ENCODE measurements around the gene FUT8.

FUT8 gene

GRCh38 chr14:65412032-65412846 lies at the start of gene FUT8:
Gene FUT8, plus strand, starts transcription at chr14:65412730. Its CDS starts 148,834 bp downstream, at chr14:65561564.
- peak; percentile 96 for DNase-seq

GRCh38 chr14:65366802-65367565 lies 45.5 kb upstream of the FUT8 start:
- DNase-seq = no peak

GRCh38 chr14:65369560-65369959 lies 43.0 kb upstream of the FUT8 start:
- DNase-seq = no peak

GRCh38 chr14:65370801-65371248 lies 41.7 kb upstream of the FUT8 start:
- no peak for DNase-seq

- DNase-seq = no peak
Observed at GRCh38 chr14:65371784-65372183, 40.7 kb upstream of the FUT8 start.

- no peak for DNase-seq
Observed at GRCh38 chr14:65373016-65373670, 39.4 kb upstream of the FUT8 start.

- DNase-seq = no peak
Observed at GRCh38 chr14:65373671-65374039, 38.9 kb upstream of the FUT8 start.

GRCh38 chr14:65377576-65377975 lies 35.0 kb upstream of the FUT8 start:
- no peak for DNase-seq

- DNase-seq = no peak
Observed at GRCh38 chr14:65382586-65382985, 29.9 kb upstream of the FUT8 start.

- no peak for DNase-seq
Observed at GRCh38 chr14:65387171-65387570, 25.4 kb upstream of the FUT8 start.

GRCh38 chr14:65387628-65388027 lies 24.9 kb upstream of the FUT8 start:
- no peak for DNase-seq

GRCh38 chr14:65392296-65392695 lies 20.2 kb upstream of the FUT8 start:
- DNase-seq = no peak

- no peak for DNase-seq
Observed at GRCh38 chr14:65396082-65396910, 16.2 kb upstream of the FUT8 start.

- DNase-seq = no peak
Observed at GRCh38 chr14:65403231-65403630, 9.3 kb upstream of the FUT8 start.

GRCh38 chr14:65408113-65408512 lies 4.4 kb upstream of the FUT8 start:
- DNase-seq = no peak

- no peak for DNase-seq
Observed at GRCh38 chr14:65410640-65411039, 1.9 kb upstream of the FUT8 start.

GRCh38 chr14:65411656-65412031 lies 886 bp upstream of the FUT8 start:
- DNase-seq = peak; percentile 79

- no peak for DNase-seq
Observed at GRCh38 chr14:65412856-65413738, 567 bp downstream of the FUT8 start.

- DNase-seq = no peak
Observed at GRCh38 chr14:65413739-65414045, 1.2 kb downstream of the FUT8 start.

- no peak for DNase-seq
Observed at GRCh38 chr14:65414961-65415589, 2.5 kb downstream of the FUT8 start.

GRCh38 chr14:65415613-65416012 lies 3.1 kb downstream of the FUT8 start:
- no peak for DNase-seq
